GM19397 (cell line): ENCODE measurements around the gene EPB41L2.
"Not testable (repeated sequence)": the region's sequence is repeated elsewhere in the genome, so short reads cannot be mapped to it uniquely, and the experiment has no call there.

Experiments
- ATAC-seq: cut with Tn5 transposase; IDR thresholded peaks from one replicate; pipeline ENCODE4 v1.9.1; 2021; ENCODE audit warnings: mild to moderate bottlenecking, moderate library complexity; ENCODE audit not compliant: unreplicated experiment

The EPB41L2 gene

DNA sequence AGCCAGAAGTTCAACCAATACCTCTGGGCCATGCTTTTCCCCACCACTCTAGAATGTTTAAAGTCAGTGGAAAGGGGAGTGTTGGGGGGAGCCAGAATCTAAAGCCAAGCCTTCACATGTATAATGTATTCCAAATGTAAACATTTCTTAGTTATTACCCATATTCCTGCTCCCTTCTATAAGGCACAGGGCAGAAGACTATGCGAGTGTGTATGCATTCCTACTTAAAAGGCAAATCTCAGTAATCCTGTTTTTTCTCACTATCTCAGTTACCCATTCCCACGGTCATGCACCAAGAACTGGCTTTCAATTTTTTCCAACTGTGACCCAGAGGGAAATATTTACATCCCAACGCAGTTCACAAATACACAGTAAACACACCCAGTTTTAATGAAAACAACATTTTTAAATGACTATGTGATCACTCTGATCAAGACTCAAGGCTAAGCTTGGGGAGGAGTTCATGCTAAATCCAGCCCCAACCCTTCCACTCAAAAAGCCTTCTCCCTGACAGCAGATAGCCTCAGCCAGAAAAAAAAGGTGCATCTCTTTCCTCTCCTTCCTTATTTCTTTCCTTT lies 57.5 kb downstream of the EPB41L2 start:
- no peak for ATAC-seq

DNA sequence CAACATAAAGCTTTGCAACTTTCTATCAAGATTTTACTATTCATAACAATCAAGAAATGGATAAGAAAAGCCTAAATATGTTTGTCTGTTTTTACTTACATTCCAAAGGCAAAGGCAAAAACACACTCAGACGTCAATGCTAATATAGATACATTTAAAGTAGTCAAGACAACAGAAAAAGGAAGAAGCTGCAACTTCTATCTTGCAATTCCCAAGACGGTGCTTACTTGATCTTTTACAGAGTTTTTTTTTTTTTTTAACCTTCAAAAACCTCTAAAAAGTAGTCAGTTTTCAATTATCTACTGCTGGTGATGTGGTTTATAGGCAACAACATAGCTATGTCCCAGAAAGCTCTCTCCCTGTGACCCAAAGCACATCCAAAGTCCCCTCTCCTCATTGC lies 58.1 kb downstream of the EPB41L2 start:
- ATAC-seq = no peak

DNA sequence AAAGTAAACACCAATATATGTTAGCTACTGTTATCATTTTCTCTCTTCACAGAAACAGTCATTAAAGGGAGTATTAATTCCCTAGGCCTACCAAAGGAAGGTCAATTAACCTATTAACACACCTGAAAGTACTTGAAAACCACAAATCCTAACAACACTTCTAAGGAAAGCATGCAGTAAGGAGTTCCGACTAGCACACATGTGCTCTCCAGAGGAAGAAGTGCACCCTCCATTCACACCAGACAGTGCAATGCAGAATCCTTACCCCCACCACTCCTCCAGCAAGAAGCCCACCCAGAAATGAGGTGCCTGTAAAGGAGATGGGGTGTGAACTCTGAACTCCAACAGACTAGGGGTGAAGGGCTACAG lies 58.7 kb downstream of the EPB41L2 start:
- no peak for ATAC-seq

DNA sequence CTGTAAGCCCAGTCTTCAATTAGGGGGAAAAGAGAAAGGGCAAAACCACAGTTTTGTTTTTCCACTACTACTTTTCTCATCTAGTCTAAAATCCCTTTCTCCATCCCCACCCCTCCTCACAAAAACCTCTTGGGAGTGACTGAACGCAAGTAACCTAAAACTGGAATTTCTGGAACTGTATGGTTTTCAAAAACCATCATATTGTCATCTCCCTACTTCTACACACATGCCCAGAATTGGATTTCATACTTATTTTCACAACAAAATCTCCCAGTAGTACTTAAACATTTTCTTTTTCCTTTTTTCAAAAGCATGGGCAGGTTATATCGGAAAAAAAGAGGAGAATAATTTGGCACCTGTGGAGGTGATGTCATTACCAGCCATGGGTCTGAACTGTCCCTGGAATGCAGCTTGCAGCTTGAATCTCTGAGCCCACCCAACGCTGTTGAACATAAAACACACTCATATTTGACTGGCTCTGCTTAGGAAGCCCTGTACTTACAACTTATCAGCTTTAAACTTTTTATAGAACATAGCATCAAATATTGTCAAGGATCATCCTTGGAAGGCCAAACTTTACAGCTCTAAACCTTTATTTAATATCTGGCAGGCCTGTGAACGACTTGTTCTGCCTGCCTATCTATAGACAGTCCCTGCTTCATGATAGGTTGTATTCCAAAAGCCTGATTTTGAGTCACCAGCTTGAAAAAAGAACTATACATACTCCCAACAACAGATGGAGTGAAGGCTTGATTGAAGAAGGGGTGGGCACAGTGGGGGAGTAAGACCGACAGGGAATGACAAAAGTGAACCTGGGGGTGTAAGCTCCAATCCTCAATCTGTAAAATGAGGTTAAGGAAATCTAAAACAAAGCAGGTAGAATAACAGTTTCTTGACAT lies 59.3 kb downstream of the EPB41L2 start:
- no peak for ATAC-seq

DNA sequence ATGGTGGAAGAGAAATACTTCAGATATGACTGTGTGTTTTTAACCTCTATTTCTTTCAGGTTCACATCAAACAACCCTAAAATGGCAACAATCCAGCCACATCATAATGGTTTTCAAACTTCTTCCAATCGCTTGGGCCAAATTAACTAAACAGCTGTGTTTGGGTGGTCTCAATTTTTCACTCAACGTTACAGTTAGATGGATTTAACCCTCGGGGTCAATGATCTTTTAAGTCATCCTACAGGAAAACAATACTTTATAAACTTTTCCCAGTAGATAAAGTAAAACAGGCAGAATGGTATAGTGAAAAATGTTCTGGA lies 60.4 kb downstream of the EPB41L2 start:
- ATAC-seq = no peak

DNA sequence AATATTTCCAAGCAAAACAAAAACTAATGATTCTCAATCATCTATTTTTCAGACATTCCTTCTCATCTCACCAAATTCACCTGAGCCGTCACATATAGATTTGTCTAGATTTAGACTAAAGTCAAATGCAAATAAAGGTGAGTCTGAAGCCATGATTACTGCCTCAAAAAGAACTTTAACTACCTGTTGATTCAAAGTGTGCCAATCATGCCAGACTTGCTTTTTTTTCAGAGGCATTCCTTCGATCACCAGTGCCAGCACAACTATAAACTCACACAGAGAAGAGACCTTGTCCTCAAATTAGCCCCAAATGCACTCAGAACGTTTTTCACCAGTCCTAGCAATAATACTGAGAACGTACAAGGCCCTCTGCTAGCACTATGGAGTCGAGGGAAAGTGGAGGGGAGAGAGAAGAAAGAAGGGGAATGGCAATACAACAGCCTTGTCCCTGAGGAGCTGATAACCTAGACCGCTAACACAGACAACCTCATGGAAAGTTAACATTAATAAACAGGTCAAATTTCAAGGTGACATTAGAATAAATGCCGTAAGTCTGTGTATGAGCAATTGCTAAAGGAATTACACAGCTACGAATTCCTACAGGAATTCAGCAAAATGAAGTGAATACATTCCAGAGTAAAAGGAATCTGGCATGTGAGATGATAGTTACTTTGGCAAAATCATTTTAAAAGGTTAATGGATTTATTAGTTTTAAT lies 60.9 kb downstream of the EPB41L2 start:
- ATAC-seq = no peak

DNA sequence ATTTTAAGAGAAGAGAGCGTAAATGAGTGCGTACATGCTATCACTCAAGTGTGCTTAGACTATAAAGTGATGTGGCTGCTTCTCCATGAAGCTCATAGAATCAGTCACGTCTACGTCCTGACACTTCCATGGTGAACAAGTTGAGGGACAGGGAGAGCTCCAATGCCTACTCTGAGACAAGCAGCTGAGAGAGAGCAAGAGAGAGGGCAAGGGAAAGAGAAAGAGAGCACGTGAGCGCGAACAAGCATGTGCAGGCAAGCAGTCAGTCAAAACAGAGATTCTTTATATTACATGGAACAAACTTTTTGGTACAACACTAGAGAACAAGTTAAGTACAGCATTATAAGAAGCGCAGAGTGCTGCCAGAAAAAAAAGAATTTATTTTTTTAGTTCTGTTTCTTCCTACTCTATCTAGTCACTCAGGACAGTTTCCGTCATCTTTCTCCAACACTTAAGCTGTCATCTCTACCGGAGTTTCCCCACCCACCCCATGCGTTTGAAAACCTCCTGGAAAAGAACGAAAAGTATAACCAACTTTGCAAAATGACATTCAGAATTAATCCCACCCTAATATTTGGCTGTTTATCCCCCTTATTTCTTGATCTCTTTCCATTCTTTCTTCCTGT lies 61.8 kb downstream of the EPB41L2 start:
- ATAC-seq = no peak

DNA sequence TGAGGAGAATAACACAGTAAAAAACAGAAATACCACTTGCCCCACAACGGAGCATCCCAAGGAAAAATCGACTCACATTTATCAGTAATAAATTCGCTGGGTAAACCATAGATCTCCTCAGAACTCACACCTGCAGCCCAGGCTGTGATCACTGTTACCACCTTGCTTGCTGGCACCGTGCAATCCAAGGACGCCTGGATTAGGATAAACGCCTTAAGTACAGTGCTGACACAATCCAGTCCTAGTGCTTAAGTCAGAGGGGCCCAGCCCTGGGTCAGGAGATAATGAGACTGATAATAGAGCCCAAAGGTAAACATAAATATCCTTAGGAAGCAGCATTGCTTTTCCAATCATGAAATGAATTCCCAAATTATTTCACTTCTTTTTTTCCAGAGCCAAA lies 62.5 kb downstream of the EPB41L2 start:
- no peak for ATAC-seq

DNA sequence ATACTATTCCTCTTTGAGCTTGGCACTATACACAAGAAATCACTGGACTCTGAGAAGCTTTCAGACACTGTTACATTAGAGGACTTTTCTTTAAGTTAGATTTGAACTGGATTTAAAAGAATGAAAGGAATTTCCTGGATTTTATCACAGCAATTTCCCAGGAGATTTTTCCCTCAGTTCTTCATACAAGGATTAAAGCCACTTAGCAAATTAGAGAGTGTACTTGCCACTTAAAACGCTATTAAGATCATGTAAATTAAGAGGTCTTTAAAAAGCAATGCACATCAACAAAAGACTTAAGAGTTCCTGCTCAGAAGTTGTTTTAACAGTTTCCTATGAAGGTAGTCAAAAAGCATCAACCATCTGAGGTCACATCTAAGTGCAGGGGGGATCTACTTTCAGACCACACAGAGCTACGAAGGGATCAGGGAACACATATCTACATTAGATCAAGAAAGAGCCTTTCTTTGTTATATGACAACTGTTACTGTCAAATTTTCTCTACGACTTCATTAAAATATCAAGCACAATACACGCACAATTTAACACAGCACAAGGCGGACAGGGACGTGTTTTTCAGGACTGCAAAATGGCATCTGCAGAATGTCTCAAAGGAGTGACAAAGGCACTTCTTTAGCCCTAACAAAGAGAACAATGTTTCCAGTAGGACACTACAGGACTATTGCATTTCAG lies 65.8 kb downstream of the EPB41L2 start:
- no peak for ATAC-seq

DNA sequence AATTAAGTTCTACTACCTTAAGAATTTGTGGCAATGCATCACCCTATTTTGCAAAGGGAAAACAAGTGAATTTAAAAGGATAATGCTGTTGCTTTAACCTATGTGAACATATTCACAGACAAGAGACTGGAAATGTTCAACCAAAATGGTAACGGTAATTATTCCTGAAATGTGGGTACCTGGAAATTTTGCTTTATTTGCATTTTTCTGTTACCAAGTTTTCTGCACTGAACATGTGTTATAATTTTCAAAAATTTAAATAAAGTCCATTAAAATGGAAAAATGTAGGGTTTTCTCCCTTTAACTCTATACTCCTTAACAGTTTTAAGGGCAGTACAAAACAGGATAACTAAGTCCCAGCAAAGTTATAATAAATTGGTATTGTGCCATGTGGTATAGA lies 66.4 kb downstream of the EPB41L2 start:
- no peak for ATAC-seq

DNA sequence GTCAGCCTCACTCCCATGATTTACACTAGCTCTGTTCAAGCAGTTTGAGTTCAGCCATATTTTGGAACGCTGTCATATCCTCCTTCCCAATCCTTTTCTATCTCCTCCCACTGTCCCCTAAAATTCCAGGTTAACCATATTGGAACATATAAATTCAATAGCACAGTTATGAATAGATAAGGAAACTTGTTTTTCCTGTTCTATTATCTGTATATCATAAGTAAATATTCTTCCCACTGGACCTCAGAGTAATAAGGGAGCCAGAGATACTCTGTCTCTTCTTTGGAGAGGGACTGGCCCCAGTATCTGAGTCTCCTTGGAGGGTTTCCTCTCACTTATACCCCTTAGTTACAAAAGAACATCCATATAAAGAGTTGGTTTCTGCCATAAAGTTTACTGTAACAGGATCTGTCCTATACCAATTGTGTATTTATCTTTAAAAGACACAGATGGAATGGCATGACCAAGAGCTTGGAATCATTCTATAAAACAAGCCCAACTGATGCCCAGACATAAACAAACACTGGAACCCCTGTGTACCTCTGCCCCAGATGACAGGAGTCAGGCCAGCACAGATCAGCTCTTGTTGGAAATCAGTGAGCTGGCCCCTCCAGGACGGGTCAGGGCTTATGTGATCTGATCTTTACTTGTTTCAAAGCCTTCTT lies 67.1 kb downstream of the EPB41L2 start:
- no peak for ATAC-seq

DNA sequence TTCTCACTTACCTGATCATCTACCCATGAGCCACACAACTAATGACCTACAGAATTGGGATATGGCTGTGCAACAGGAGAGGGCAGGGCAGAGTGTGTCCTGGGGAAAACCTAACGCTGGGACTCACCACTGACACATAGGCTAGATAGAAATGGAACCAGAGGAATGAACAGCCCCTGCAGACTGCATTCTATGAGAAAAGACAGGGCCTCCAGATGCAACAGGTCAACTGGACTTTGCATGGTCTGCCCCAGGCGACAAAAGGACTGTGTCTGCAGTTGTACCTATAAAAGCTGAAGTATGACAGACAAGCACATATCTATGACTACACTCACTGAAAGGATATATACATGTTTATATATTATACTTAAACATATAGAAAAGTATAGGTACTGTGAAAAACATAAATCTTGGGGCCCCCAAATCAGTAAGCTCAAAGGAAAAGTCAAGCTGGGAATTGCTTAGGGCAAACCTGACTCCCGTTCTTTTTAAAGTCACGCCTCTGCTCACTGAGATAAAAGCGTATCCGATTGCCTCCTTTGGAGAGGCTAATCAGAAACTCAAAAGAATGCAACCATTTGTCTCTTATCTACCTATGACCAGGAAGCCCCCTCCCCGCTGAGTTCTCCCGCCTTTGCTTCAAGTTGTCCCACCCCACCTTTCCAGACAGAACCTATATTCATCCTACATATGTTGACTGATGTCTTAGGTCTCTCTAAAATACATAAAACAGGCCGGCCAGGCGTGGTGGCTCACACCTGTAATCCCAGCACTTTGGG lies 68.5 kb downstream of the EPB41L2 start:
- no peak for ATAC-seq

DNA sequence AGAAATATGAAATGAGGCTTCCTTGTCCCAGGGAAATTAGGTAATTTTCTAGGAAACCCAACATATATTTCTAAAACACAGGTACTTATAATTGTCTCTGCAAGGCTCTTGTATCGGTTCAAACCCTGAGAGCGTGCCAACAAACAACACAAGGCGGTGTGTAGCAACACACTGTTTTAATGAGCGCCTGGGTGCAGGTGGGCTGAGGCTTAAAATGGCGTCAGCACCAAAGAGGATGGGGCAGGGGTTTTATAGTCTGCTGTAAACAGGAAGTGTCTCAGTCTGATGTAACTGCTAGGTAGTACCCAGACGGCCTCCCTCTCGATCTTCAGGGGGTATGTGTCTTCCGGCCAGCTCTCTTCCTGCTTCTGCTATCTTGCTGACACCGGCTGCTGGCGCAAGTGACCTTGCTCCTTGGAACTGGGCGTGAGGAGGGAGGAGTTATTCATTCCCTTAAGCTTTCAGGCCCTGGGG lies 69.7 kb downstream of the EPB41L2 start:
- no peak for ATAC-seq

DNA sequence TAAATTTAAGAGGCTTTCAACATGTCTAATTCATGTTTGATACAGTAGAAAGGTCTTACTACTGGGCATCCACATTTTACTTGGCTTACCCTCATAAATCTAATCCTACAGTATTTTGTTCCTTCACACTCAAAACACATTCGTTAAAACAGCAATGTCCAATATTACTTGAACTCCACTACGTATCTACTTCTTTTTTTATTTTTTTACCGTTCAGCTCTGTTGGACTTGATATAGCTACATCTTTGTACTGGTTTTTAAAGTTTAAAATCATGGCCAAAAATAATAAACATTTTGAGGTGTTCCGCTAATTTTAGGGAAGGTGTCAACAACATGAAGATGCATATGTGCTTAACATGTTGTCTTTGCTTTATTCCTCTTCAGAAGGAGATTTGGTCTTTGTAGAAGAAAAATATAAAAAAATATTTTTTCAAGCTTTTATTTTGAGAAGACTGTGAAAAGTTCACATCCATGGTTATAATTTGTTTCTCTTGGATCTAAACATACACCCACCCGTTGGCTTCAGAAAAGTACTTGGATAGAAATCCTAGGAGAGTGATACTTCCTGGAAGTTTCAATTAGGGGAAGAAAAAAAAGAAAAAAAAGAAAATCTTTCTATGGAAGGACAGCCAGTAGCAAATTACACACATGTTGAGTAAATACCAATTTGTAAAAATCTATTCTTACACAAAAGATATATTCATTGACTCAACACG lies 71.5 kb downstream of the EPB41L2 start:
- no peak for ATAC-seq

DNA sequence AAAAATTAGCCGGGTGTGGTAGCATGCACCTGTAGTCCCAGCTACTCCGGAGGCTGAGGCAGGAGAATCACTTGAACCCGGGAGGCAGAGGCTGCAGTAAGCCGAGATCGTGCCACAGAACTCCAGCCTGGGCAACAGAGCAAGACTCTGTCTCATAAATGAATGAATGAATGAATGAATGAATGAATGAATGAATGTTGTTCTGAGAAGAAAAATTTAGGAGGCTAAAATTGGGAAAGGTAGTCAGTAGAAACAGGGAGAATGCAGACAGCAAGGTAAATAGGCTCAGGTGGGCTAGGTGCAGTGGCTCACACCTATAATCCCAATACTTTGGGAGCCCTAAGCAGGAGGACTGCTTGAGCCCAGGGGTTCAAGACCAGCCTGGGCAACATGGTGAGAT lies 75.5 kb downstream of the EPB41L2 start:
- not testable (repeated sequence) for ATAC-seq

DNA sequence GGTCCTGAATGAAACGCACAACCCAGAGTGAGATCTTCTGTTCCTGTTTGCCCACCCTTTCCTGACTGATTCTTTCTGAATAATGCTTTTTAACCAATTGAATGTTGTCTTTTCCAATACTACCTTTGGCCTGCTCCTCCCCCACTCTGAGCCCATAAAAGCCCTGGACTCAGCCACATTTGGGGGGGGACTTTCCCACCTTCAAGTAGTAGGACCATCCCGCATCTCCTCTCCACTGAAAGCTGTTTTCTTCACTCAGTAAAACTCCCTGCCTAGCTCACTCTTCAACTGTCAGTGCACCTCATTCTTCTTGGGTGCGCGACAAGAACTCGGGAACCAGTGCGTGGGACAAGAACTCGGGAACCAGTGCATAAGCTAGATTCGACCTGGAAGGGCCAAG lies 77.9 kb downstream of the EPB41L2 start:
- no peak for ATAC-seq

DNA sequence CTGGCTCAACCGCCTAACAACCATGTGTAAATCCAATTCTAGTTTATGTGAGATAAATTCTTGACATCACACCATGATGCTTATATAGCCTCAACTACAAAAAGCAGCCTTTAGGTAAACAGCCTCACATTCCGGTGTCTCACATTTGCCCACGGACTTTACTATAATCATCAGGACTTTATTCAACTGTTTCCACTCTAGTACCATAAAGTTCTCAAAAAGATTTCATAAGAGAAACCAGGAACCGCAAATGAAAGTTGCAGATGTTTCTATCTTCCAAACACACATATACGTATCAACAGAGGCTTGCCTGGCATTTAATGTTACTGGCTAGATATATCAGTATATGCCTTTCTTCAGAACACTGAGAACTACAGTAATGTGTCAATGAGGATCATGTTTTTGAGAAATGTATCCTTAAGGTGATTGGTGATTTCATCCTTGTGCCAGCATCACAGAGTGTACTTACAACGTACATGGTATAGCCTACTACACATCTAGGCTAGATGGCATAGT lies 80.0 kb downstream of the EPB41L2 start:
- ATAC-seq = no peak

DNA sequence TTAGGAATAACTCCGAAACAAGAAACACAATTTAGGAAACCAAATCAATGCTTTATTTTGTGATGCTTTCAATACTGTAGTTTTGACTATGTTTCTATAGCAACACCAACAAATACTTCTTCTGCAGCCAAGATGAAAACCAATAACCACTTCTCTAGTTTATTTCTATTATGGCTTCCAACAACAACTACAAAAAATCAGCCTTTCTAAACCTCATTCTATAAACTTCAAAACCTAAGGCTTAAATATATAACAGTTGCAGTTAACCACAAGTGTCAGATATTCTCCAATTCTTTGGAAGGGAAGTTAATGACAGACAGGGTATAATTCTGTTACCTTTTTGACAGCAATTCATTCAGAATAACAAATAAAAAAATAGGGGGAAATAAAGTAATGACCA lies 80.9 kb downstream of the EPB41L2 start:
- no peak for ATAC-seq

DNA sequence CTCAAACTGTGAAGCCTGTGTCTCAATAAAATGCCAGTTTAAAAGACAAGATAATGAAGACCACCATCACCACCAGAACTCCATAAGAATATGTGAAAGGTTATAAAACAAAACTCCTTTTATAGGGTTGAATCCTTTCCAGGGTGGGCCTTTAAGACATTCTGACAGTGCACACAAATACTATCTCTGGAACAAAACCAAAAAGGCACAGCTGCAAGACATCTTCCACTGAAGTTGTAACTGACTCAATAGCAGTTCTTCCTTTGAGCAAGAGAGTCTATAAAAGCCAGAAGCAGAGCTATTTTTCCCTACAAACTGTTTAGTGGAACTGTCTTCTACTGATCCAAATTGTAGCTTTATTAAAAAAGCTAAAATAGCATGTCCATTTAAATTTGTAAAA lies 81.6 kb downstream of the EPB41L2 start:
- ATAC-seq = no peak
